HCT116 (cell line): ENCODE measurements around the gene OPCML. TPM values are rescaled to one million over a fixed set of nuclear protein-coding genes. Genes with fewer than 3 reads are reported as not detected.

Experiments
- ATAC-seq: fragments of 200-7000 bp; cut with Tn5 transposase; 2 replicates; pipeline ENCODE4 v1.9.1; 2020; ENCODE audit warnings: mild to moderate bottlenecking, moderate library complexity
- BruUV-seq: library from RNA; stranded (reverse); fragments of 400-500 nt; replicated peaks from 2 replicates; lab custom pipeline; 2021; lab: Mats Ljungman, UMichigan
- CTCF ChIA-PET: fragments of 300-600 bp; sonication (Branson Sonifier 250); formaldehyde crosslinking; loops from one replicate; lab custom pipeline; 2021; ENCODE audit warnings: antibody characterized with exemption; lab: Charles Lee
- POLR2A ChIA-PET: fragments of 300-600, 350-600 bp; sonication (Branson Sonifier 250); formaldehyde crosslinking; loops from one replicate; lab custom pipeline; 2021; ENCODE audit warnings: antibody characterized with exemption; lab: Charles Lee
- RAD21 ChIA-PET, 2 experiments: fragments of 300-600 bp; sonication (Branson Sonifier 250); formaldehyde crosslinking; loops; one replicate each; lab custom pipeline; 2023; ENCODE audit warnings: low total read pairs in 2 of 2; ENCODE audit not compliant: uncharacterized antibody in 2 of 2, unreplicated experiment in 2 of 2, low non-redundant PET in 1 of 2; lab: Charles Lee
- DNase-seq: peaks from one replicate; pipeline ENCODE4 v3.0.0-alpha.2; 2010; ENCODE audit warnings: low read depth, low spot score
- H2AFZ ChIP-seq: fragments of 200-600 bp; shearing (Covaris generic), sonication (generic); 2 replicates; pipeline ENCODE4 v1.6.1; 2017; ENCODE audit warnings: low read depth, mixed run types, mixed read lengths, antibody characterized with exemption, low read length; ENCODE audit not compliant: poor library complexity, severe bottlenecking
- H3K27ac ChIP-seq: 2 replicates; pipeline ENCODE4 v1.5.1; 2012; ENCODE audit warnings: low read depth, low read length
- H3K27me3 ChIP-seq: fragments of 200-600 bp; sonication (generic); 2 replicates; pipeline ENCODE4 v1.6.1; 2016; ENCODE audit warnings: mixed run types, low read length, mixed read lengths; ENCODE audit not compliant: insufficient read depth
- H3K36me3 ChIP-seq, 2 experiments: fragments of 200-500 bp in 1 of 2; fragments of 200-600 bp in 1 of 2; sonication (Bioruptor generic) in 1 of 2; sonication (generic) in 1 of 2; 2 replicates each; pipeline versions ENCODE4 v1.5.1 to v1.6.1; 2014 to 2016; ENCODE audit warnings: low read length in 2 of 2, inconsistent platforms in 1 of 2, mixed read lengths in 1 of 2, mixed run types in 1 of 2; ENCODE audit not compliant: insufficient read depth in 2 of 2, control insufficient read depth in 1 of 2
- H3K4me1 ChIP-seq, 2 experiments: fragments of 200-600 bp in 1 of 2; sonication (generic) in 1 of 2; 2 replicates each; pipeline versions ENCODE4 v1.5.1 to v1.6.1; 2012 to 2017; ENCODE audit warnings: low read length in 2 of 2, inconsistent platforms in 1 of 2, mild to moderate bottlenecking in 1 of 2, mixed read lengths in 1 of 2, mixed run types in 1 of 2, moderate library complexity in 1 of 2; ENCODE audit not compliant: insufficient read depth in 2 of 2, control insufficient read depth in 1 of 2
- H3K4me2 ChIP-seq: fragments of 200-600 bp; sonication (generic); 2 replicates; pipeline ENCODE4 v1.6.1; 2017; ENCODE audit warnings: mixed run types, low read length, mixed read lengths
- H3K4me3 ChIP-seq, 2 experiments: fragments of 200-600 bp in 1 of 2; sonication (generic) in 1 of 2; replicated peaks in 1 of 2; 2 replicates each; pipeline ENCODE4 v1.5.1; 2011 to 2016; ENCODE audit warnings: low read length in 2 of 2, control low read depth in 1 of 2, low read depth in 1 of 2, mild to moderate bottlenecking in 1 of 2, mixed read lengths in 1 of 2, mixed run types in 1 of 2
- H3K79me2 ChIP-seq: fragments of 200-600 bp; sonication (generic); 2 replicates; pipeline ENCODE4 v1.6.1; 2017; ENCODE audit warnings: mild to moderate bottlenecking, mixed run types, low read length, moderate library complexity, mixed read lengths; ENCODE audit not compliant: insufficient read depth
- H3K9ac ChIP-seq: fragments of 200-600 bp; sonication (generic); 2 replicates; pipeline ENCODE4 v1.6.1; 2016; ENCODE audit warnings: low read length, mixed read lengths
- H3K9me2 ChIP-seq: fragments of 200-600 bp; sonication (generic), shearing (Covaris generic); 2 replicates; pipeline ENCODE4 v1.6.1; 2017; ENCODE audit warnings: mixed run types, mild to moderate bottlenecking, moderate library complexity; ENCODE audit not compliant: insufficient read depth
- H3K9me3 ChIP-seq, 2 experiments: fragments of 200-500 bp in 1 of 2; fragments of 200-600 bp in 1 of 2; sonication (Bioruptor generic) in 1 of 2; sonication (generic) in 1 of 2; 2 replicates each; pipeline ENCODE4 v1.6.1; 2014 to 2017; ENCODE audit warnings: low read length in 2 of 2, mixed read lengths in 2 of 2, inconsistent platforms in 1 of 2, low read depth in 1 of 2, mild to moderate bottlenecking in 1 of 2, mixed run types in 1 of 2, moderate library complexity in 1 of 2; ENCODE audit not compliant: control insufficient read depth in 1 of 2, insufficient read depth in 1 of 2
- H4K20me1 ChIP-seq: fragments of 200-600 bp; sonication (generic), shearing (Covaris generic); 2 replicates; pipeline ENCODE4 v1.6.1; 2017; ENCODE audit warnings: mixed run types, mild to moderate bottlenecking, moderate library complexity; ENCODE audit not compliant: insufficient read depth
- ATF3 ChIP-seq: IDR thresholded peaks from 2 replicates; pipeline ENCODE4 v1.6.1; 2012
- CTCF ChIP-seq, 3 experiments: fragments of 200-600 bp in 1 of 3; sonication (generic) in 1 of 3; IDR thresholded peaks in 2 of 3; conservative IDR thresholded peaks in 1 of 3; 2 replicates each; pipeline ENCODE4 v1.5.1; 2012 to 2017; ENCODE audit warnings: low read depth in 2 of 3, low read length in 2 of 3, antibody characterized with exemption in 1 of 3, borderline replicate concordance in 1 of 3, control low read depth in 1 of 3, mild to moderate bottlenecking in 1 of 3, mixed read lengths in 1 of 3, mixed run types in 1 of 3, moderate library complexity in 1 of 3; ENCODE audit not compliant: insufficient read depth in 1 of 3
- EGR1 ChIP-seq: IDR thresholded peaks from 2 replicates; pipeline ENCODE4 v1.6.1; 2012; ENCODE audit warnings: low read depth
- ELF1 ChIP-seq: IDR thresholded peaks from 2 replicates; pipeline ENCODE4 v1.6.1; 2012; ENCODE audit warnings: low read depth, borderline replicate concordance
- FOSL1 ChIP-seq: IDR thresholded peaks from 2 replicates; pipeline ENCODE4 v1.6.1; 2012; ENCODE audit warnings: low read depth
- JUND ChIP-seq: IDR thresholded peaks from 2 replicates; pipeline ENCODE4 v1.6.1; 2012
- POLR2AphosphoS5 ChIP-seq: IDR thresholded peaks from 2 replicates; pipeline ENCODE4 v1.6.1; 2011; ENCODE audit warnings: mild to moderate bottlenecking, low read depth, low read length, moderate library complexity
- RAD21 ChIP-seq: IDR thresholded peaks from 2 replicates; pipeline ENCODE4 v1.6.1; 2012; ENCODE audit warnings: low read depth, mild to moderate bottlenecking
- SP1 ChIP-seq: IDR thresholded peaks from 2 replicates; pipeline ENCODE4 v1.6.1; 2012; ENCODE audit warnings: low read depth
- SRF ChIP-seq: IDR thresholded peaks from 2 replicates; pipeline ENCODE4 v1.6.1; 2012; ENCODE audit warnings: low read depth
- ZFX ChIP-seq: fragments of 450-650 bp; IDR thresholded peaks from 2 replicates; pipeline ENCODE4 v1.6.1; 2017
- intact Hi-C: fragments of 100-400 bp; cut with micrococcal nuclease; formaldehyde crosslinking; loops from 2 replicates; pipeline ENCODE4 v1.10.0; 2022
- total RNA-seq: library from RNA; stranded (reverse); gene quantifications from one replicate; pipeline ENCODE4 v1.2.1, GENCODE V29; 2021; ENCODE audit not compliant: unreplicated experiment

Gene OPCML
- total RNA-seq, 1 experiment from 2014 or later, result not detected

DNA sequence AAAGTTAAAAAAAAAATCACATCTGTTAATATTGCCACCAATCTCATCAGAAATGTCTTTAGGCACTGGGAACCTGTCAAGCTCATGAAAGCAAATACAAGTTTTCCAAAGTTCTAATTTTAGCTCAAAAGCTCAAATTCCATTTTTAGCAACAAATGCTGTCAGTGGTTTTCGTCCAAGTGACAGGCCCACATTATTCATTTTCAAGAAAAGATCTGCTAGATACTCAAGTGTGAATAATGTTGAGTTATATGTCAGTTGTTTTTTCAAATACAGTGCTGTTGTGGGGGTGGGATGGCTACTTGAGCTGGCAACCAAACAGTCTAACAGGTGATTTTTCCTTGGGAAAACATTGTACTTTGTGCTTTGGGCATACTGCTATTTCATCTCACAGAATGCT is 1072.6 kb downstream of the OPCML start:
- peaks cover 8 to 36% of the 10 kb centered on the region in 2 experiments; a peak in 2 of 4 replicates for H3K9me3 ChIP-seq
- no peaks in the 10 kb centered on the region for H3K27me3 ChIP-seq
- TF ChIP-seq EGR1, result no peak
- TF ChIP-seq SRF, result no peak
- TF ChIP-seq RAD21, result no peak
- no peak for TF ChIP-seq CTCF (IDR thresholded peaks at IDR 0.05 in 2 of 3, conservative IDR thresholded peaks at IDR 0.05 in 1 of 3; ENCODE audit: borderline replicate concordance in 1 of 3, insufficient read depth in 1 of 3, low read depth in 2 of 3, low read length in 2 of 3)
- TF ChIP-seq POLR2AphosphoS5, result no peak
- TF ChIP-seq ATF3, result no peak
- TF ChIP-seq ELF1, result no peak
- TF ChIP-seq ZFX, result no peak
- TF ChIP-seq SP1, result no peak
- TF ChIP-seq FOSL1, result no peak
- TF ChIP-seq JUND, result no peak
- H3K4me3 ChIP-seq, result no peak overlapping the region
- ChIA-PET POLR2A (no interaction called here), CTCF (no interaction called here), RAD21 (no interaction called here)
- no peaks in the 10 kb centered on the region for H4K20me1 ChIP-seq
- no peaks in the 10 kb centered on the region for H3K36me3 ChIP-seq
- H2AFZ ChIP-seq, result no peak overlapping the region
- H3K79me2 ChIP-seq, result no peaks in the 10 kb centered on the region
- no peak overlapping the region for H3K9ac ChIP-seq
- no peaks in the 10 kb centered on the region for H3K9me2 ChIP-seq
- H3K27ac ChIP-seq, result no peak overlapping the region
- BruUV-seq, result no TSS peak
- DNase-seq (no peak), ATAC-seq (no peak)
- intact Hi-C loops, result no loop called here
- no peak overlapping the region for H3K4me2 ChIP-seq
- no peaks in the 10 kb centered on the region for H3K4me1 ChIP-seq
